Suppressor macrophage treated with lipopolysaccharide for 4 hours (primary cell): Measurements from ENCODE around the gene MYMX.
"Not testable (repeated sequence)": the region's sequence is repeated elsewhere in the genome, so short reads cannot be mapped to it uniquely, and the experiment has no call there.

Experiments
- DNase-seq: peaks from one replicate; pipeline ENCODE4 v3.0.0-alpha.2; 2020

Gene MYMX

GRCh38 chr6:44216677-44217331 lies at the start of gene MYMX:
MYMX (plus strand) TSS chr6:44216926; CDS start chr6:44217472, 546 bp downstream.
- DNase-seq: no peak

GRCh38 chr6:44167567-44167966 lies 49.2 kb upstream of the MYMX start:
- no peak for DNase-seq

GRCh38 chr6:44169154-44169553 lies 47.6 kb upstream of the MYMX start:
- no peak for DNase-seq

- DNase-seq: no peak
Observed at GRCh38 chr6:44169886-44170570, 46.7 kb upstream of the MYMX start.

GRCh38 chr6:44171899-44172546 lies 44.7 kb upstream of the MYMX start:
- no peak for DNase-seq

GRCh38 chr6:44172731-44173500 lies 43.8 kb upstream of the MYMX start:
- DNase-seq: peak; percentile 89

- DNase-seq: no peak
Observed at GRCh38 chr6:44176130-44176761, 40.5 kb upstream of the MYMX start.

GRCh38 chr6:44176762-44177509 lies 39.8 kb upstream of the MYMX start:
- DNase-seq: peak; percentile 21

GRCh38 chr6:44177691-44178423 lies 38.9 kb upstream of the MYMX start:
- no peak for DNase-seq

GRCh38 chr6:44178424-44179071 lies 38.2 kb upstream of the MYMX start:
- DNase-seq: no peak

GRCh38 chr6:44179072-44179536 lies 37.6 kb upstream of the MYMX start:
- no peak for DNase-seq

GRCh38 chr6:44179648-44180047 lies 37.1 kb upstream of the MYMX start:
- no peak for DNase-seq

GRCh38 chr6:44180406-44180805 lies 36.3 kb upstream of the MYMX start:
- no peak for DNase-seq

GRCh38 chr6:44180886-44181285 lies 35.8 kb upstream of the MYMX start:
- no peak for DNase-seq

GRCh38 chr6:44181784-44182183 lies 34.9 kb upstream of the MYMX start:
- DNase-seq: not testable (repeated sequence)

GRCh38 chr6:44182911-44183390 lies 33.8 kb upstream of the MYMX start:
- DNase-seq: no peak

- DNase-seq: no peak
Observed at GRCh38 chr6:44183783-44184182, 32.9 kb upstream of the MYMX start.

- not testable (repeated sequence) for DNase-seq
Observed at GRCh38 chr6:44185356-44185755, 31.4 kb upstream of the MYMX start.

GRCh38 chr6:44185953-44186634 lies 30.6 kb upstream of the MYMX start:
- DNase-seq: no peak

GRCh38 chr6:44186635-44187025 lies 30.1 kb upstream of the MYMX start:
- no peak for DNase-seq
